Body of pancreas (tissue), 4 donors: ENCODE data around the gene HTR1D. TPM values are rescaled to one million over a fixed set of nuclear protein-coding genes. Genes with fewer than 3 reads are reported as not detected.

ENCODE experiments used
- ATAC-seq: fragments of 150-250 bp; one replicate; pipeline ENCODE4 v1.9.1; 2016
- DNase-seq, 4 donors: peaks; one replicate each; pipeline ENCODE4 v3.0.0-alpha.2; 2019
- H3K27ac ChIP-seq, 4 donors: fragments of 200-600 bp; sonication (generic); 1 replicate in 3 of 4; 2 replicates in 1 of 4; pipeline versions ENCODE4 v1.5.1 to v1.6.1; 2016 to 2019; ENCODE audit warnings: mild to moderate bottlenecking in 1 of 4, mixed read lengths in 1 of 4, moderate library complexity in 1 of 4
- H3K27me3 ChIP-seq, 2 donors: fragments of 200-600 bp; sonication (generic); one replicate each; pipeline ENCODE4 v1.6.0; 2016; ENCODE audit warnings: mild to moderate bottlenecking in 1 of 2
- H3K36me3 ChIP-seq, 2 donors: fragments of 200-600 bp; sonication (generic); replicated peaks in 1 of 2; 2 replicates each; pipeline ENCODE4 v1.5.1; 2016; ENCODE audit warnings: low read depth in 2 of 2; ENCODE audit not compliant: insufficient read depth in 1 of 2
- H3K4me1 ChIP-seq: fragments of 200-600 bp; sonication (generic); one replicate; pipeline ENCODE4 v1.6.0; 2016
- H3K4me3 ChIP-seq, 2 donors: fragments of 200-600 bp; sonication (generic); 1 replicate in 1 of 2; 2 replicates in 1 of 2; pipeline ENCODE4 v1.5.1; 2016 to 2019
- H3K9me3 ChIP-seq, 3 donors: fragments of 200-600 bp; sonication (generic); 1 replicate in 2 of 3; 2 replicates in 1 of 3; pipeline ENCODE4 v1.5.1; 2016
- CTCF ChIP-seq, 7 experiments: fragments of 450-650 bp in 4 of 7; fragments of 200-600 bp in 3 of 7; sonication (generic) in 3 of 7; IDR thresholded peaks; one replicate each; pipeline ENCODE4 v1.5.1; 2016 to 2019; ENCODE audit warnings: antibody characterized with exemption in 7 of 7
- POLR2A ChIP-seq, 3 donors: fragments of 450-650 bp; IDR thresholded peaks; one replicate each; pipeline ENCODE4 v1.6.1; 2016; ENCODE audit warnings: antibody characterized with exemption in 3 of 3, mild to moderate bottlenecking in 2 of 3
- WGBS, 2 donors: methylation state at CpG; one replicate each; pipeline ENCODE4 v1.1.5; 2017; 5-methylcytosine and 5-hydroxymethylcytosine counted together
- intact Hi-C: fragments of 100-400 bp; cut with DNase I; formaldehyde crosslinking; loops from one replicate; pipeline ENCODE4 v1.15.1; 2023
- total RNA-seq, 2 donors: library from RNA; depleted of rRNA; stranded (reverse); fragments of >200 nt; gene quantifications; one replicate each; pipeline ENCODE4 v1.1.0, GENCODE V29; 2016

Gene HTR1D
- total RNA-seq, 2 donors from 2014 or later = not detected

- 80 to 87% methylated on average over 4 of the region's 4 CpGs for WGBS, 2 donors
- intact Hi-C loops = no loop called here
- ATAC-seq (no peak), DNase-seq (no peak)
- H3K9me3 ChIP-seq = no peaks in the 10 kb centered on the region
- H3K4me1 ChIP-seq = peaks cover 15% of the 10 kb centered on the region
- H3K27ac ChIP-seq = no peak overlapping the region
- no peak overlapping the region for H3K4me3 ChIP-seq
- H3K27me3 ChIP-seq = peaks cover 0 to 26% of the 10 kb centered on the region in 2 donors
- TF ChIP-seq POLR2A (IDR thresholded peaks at IDR 0.05) (no peak), CTCF (IDR thresholded peaks at IDR 0.05) (no peak)
- no peaks in the 10 kb centered on the region for H3K36me3 ChIP-seq
Observed at GRCh38 chr1:23214640-23215039, 2.7 kb downstream of the HTR1D start.

- intact Hi-C loops = no loop called here
- no peak for DNase-seq
- Histone ChIP-seq H3K9me3 (no peaks in the 10 kb centered on the region), H3K27ac (no peak overlapping the region), H3K27me3 (peaks cover 0 to 18% of the 10 kb centered on the region in 2 donors), H3K36me3 (no peaks in the 10 kb centered on the region), H3K4me1 (peaks cover 6% of the 10 kb centered on the region), H3K4me3 (no peak overlapping the region)
- 45 to 47% methylated on average over 4 of the region's 4 CpGs for WGBS, 2 donors
- no peak for ATAC-seq
- TF ChIP-seq POLR2A (IDR thresholded peaks at IDR 0.05) = no peak
- TF ChIP-seq CTCF (IDR thresholded peaks at IDR 0.05) = no peak
Observed at GRCh38 chr1:23211955-23212354, 5.3 kb downstream of the HTR1D start.

- Histone ChIP-seq H3K4me1 (no peaks in the 10 kb centered on the region), H3K9me3 (no peaks in the 10 kb centered on the region), H3K27ac (no peak overlapping the region), H3K36me3 (no peaks in the 10 kb centered on the region), H3K4me3 (no peak overlapping the region), H3K27me3 (peaks cover 0 to 8% of the 10 kb centered on the region in 2 donors)
- no peak for TF ChIP-seq POLR2A (IDR thresholded peaks at IDR 0.05)
- no peak for TF ChIP-seq CTCF (IDR thresholded peaks at IDR 0.05)
- WGBS, 2 donors = 46 to 57% methylated on average over 2 of the region's 2 CpGs
- intact Hi-C loops = no loop called here
- DNase-seq = no peak
- ATAC-seq = no peak
Observed at GRCh38 chr1:23210963-23211362, 6.3 kb downstream of the HTR1D start.

- Histone ChIP-seq H3K4me3 (no peak overlapping the region), H3K9me3 (no peaks in the 10 kb centered on the region), H3K27me3 (peaks cover 0 to 6% of the 10 kb centered on the region in 2 donors), H3K4me1 (no peaks in the 10 kb centered on the region), H3K36me3 (no peaks in the 10 kb centered on the region), H3K27ac (no peak overlapping the region)
- TF ChIP-seq CTCF (IDR thresholded peaks at IDR 0.05) = no peak
- no peak for TF ChIP-seq POLR2A (IDR thresholded peaks at IDR 0.05)
- DNase-seq = no peak
- ATAC-seq = no peak
- WGBS, 2 donors = 39 to 50% methylated on average over 5 of the region's 6 CpGs
- intact Hi-C loops = no loop called here
Observed at GRCh38 chr1:23210351-23210785, 6.9 kb downstream of the HTR1D start.

GRCh38 chr1:23209770-23210169, 7.5 kb downstream of the HTR1D start:
- TF ChIP-seq CTCF (IDR thresholded peaks at IDR 0.05) = no peak
- TF ChIP-seq POLR2A (IDR thresholded peaks at IDR 0.05) = no peak

More at GRCh38 chr1:23209770-23210169, 7.5 kb downstream of the HTR1D start:
- ATAC-seq (no peak), DNase-seq (no peak)
- intact Hi-C loops = no loop called here
- H3K27me3 ChIP-seq = peaks cover 0 to 4% of the 10 kb centered on the region in 2 donors
- no peaks in the 10 kb centered on the region for H3K36me3 ChIP-seq
- H3K4me3 ChIP-seq = no peak overlapping the region
- H3K4me1 ChIP-seq = no peaks in the 10 kb centered on the region
- 80 to 82% methylated on average over 3 to 4 of the region's 4 CpGs for WGBS, 2 donors
- no peak overlapping the region for H3K27ac ChIP-seq
- no peaks in the 10 kb centered on the region for H3K9me3 ChIP-seq
